Endothelial cell of umbilical vein (primary cell): Measurements from ENCODE around the gene RPL31.

ENCODE experiments used
- EZH2 ChIP-seq: IDR thresholded peaks from 2 replicates; pipeline ENCODE4 v1.6.1; 2012; ENCODE audit warnings: borderline replicate concordance, low read depth, mild to moderate bottlenecking, moderate library complexity, low read length, inconsistent platforms; ENCODE audit not compliant: severe bottlenecking
- GATA2 ChIP-seq: IDR thresholded peaks from 2 replicates; pipeline ENCODE4 v1.7.0; 2011; ENCODE audit warnings: low read depth, mild to moderate bottlenecking, moderate library complexity, mixed read lengths, low read length; ENCODE audit not compliant: insufficient read length, insufficient read depth
- MAX ChIP-seq: IDR thresholded peaks from 2 replicates; pipeline ENCODE4 v1.6.1; 2011; ENCODE audit not compliant: insufficient read depth, insufficient read length
- MYC ChIP-seq: IDR thresholded peaks from one replicate; pipeline ENCODE4 v1.6.1; 2011; ENCODE audit warnings: mild to moderate bottlenecking, low read depth, low read length
- POLR2A ChIP-seq: IDR thresholded peaks from 2 replicates; pipeline ENCODE4 v1.6.1; 2012; ENCODE audit warnings: low read depth, mild to moderate bottlenecking, control low read depth, low read length
- POLR2AphosphoS5 ChIP-seq: IDR thresholded peaks from 2 replicates; pipeline ENCODE4 v1.6.1; 2012; ENCODE audit warnings: low read depth, mild to moderate bottlenecking, control low read depth, low read length, moderate library complexity; ENCODE audit not compliant: insufficient read depth
- TF ChIP-seq, protein P1 (sequence below), 2 donors: IDR thresholded peaks; 1 replicate in 1 of 2; 2 replicates in 1 of 2; pipeline ENCODE4 v1.5.1; 2011; ENCODE audit warnings: low read length in 2 of 2, mild to moderate bottlenecking in 2 of 2, moderate library complexity in 2 of 2, control low read depth in 1 of 2, inconsistent platforms in 1 of 2, low read depth in 1 of 2; ENCODE audit not compliant: insufficient read depth in 1 of 2; ENCODE audit errors: extremely low read depth in 1 of 2

DNA sequence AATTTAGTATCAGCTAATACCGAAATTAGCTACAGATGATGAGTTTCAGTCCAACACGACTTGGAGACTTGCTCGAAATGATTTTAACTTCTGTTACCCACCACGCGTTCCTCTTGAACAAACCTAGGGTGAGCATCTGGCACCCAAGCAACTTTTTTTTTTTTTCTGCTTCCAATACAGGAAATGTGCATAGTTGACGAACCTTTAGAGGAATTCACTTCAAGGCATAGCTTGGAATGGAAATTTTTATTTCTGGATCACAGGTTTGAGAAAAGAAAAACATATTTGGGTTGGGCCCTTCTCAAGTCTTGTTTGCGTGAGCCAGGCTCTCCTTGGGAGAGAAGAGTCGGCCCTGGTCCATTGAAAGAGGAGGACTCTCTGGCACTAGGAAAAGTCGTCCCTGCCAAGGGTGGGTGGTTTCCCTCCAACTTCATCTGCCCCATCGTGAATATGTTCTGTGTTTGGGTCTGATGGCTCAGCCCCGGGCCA is 37.4 kb upstream of the RPL31 start:
- TF ChIP-seq, protein P1, sequence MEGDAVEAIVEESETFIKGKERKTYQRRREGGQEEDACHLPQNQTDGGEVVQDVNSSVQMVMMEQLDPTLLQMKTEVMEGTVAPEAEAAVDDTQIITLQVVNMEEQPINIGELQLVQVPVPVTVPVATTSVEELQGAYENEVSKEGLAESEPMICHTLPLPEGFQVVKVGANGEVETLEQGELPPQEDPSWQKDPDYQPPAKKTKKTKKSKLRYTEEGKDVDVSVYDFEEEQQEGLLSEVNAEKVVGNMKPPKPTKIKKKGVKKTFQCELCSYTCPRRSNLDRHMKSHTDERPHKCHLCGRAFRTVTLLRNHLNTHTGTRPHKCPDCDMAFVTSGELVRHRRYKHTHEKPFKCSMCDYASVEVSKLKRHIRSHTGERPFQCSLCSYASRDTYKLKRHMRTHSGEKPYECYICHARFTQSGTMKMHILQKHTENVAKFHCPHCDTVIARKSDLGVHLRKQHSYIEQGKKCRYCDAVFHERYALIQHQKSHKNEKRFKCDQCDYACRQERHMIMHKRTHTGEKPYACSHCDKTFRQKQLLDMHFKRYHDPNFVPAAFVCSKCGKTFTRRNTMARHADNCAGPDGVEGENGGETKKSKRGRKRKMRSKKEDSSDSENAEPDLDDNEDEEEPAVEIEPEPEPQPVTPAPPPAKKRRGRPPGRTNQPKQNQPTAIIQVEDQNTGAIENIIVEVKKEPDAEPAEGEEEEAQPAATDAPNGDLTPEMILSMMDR (IDR thresholded peaks at IDR 0.05; ENCODE audit: extremely low read depth in 1 of 2, insufficient read depth in 1 of 2, low read depth in 1 of 2, low read length in 2 of 2): no peak
- TF ChIP-seq POLR2AphosphoS5 (no peak), POLR2A (no peak), EZH2 (no peak), GATA2 (no peak), MYC (no peak), MAX (no peak)
